ENCODE results near the gene KLK1.

GRCh38 chr19:50777261-50777660, 46.3 kb downstream of the KLK1 start:
- TF ChIP-seq POLR2A (IDR thresholded peaks at IDR 0.05) = no peak
- TF ChIP-seq CTCF (IDR thresholded peaks at IDR 0.05) = no peak
- TF ChIP-seq POLR2AphosphoS5 (IDR thresholded peaks at IDR 0.05; ENCODE audit: insufficient read depth in 1 of 2, low read depth in 1 of 2) = no peak
